ENCODE data around the gene SLC39A3.

SLC39A3 gene

DNA sequence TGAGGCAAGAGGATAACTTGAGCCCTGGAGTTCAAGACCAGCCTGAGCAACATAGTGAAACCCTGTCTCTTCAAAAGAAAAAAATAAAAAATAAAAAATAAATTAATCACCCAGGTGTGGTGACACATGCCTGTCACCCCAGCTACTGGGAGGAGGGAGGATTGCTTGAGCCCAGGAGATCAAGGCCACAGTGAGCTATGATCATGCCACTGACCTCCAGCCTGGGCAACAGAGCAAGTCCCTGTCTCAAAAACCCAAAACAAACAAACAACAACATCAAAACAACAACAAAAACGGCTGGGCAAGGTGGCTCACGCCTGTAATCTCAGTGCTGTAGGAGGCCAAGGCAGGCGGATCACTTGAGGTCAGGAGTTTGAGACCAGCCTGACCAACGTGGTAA is 4.3 kb upstream of the SLC39A3 start:
- no peak for DNase-seq

DNA sequence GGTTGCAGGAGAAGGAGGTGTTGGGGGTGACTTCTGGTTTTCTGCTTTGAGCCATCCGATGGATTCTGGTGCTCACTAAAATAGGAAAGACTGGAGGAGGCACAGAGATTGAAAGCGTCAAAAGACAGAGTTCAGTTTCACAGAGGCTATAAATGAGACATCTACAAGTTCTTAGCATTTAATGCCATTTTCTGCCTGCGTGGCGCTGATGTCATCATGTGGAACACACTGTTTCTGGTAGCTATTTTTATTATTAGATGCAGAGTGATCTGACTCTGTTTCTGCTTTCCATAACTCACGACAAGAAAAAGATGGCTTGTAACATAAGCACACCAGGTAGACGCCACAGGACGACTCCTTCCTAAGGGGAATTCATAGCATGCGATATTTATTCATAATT is 3.3 kb upstream of the SLC39A3 start:
- DNase-seq = no peak

- DNase-seq = no peak
Observed at GRCh38 chr19:2740314-2740656, 468 bp upstream of the SLC39A3 start.

DNA sequence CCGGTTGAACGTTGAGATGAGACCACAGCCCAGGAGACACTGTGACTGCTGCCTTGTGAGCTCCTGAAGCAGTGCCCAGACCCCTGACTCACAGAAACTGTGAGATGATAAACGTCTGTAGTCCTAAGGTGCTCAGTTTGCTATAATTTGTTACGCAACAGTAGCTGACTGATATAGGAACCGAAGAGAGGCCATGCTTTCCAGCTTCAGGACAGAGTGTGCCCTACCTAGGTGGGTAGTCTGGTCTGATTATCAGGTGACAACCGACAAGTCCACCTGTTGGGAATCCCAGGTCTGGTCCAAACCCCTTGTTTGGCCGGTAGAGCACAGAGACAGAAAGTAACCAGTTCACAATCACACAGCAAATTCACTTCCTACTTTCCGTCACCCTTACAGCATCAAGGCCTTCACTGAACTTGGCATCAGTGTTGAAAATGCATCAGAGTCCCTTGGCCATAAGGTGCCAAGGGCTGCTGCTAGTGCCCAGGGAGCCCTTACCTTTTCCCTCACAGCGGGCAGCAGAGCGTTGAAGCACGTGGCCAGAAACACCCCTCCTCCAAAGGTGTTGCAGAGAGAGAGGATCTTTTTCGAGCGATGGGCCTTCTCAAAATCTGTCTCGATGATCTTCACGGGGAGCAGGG is 3.1 kb downstream of the SLC39A3 start:
- no peak for DNase-seq

- DNase-seq = no peak
Observed at GRCh38 chr19:2735374-2735773, 4.4 kb downstream of the SLC39A3 start.

DNA sequence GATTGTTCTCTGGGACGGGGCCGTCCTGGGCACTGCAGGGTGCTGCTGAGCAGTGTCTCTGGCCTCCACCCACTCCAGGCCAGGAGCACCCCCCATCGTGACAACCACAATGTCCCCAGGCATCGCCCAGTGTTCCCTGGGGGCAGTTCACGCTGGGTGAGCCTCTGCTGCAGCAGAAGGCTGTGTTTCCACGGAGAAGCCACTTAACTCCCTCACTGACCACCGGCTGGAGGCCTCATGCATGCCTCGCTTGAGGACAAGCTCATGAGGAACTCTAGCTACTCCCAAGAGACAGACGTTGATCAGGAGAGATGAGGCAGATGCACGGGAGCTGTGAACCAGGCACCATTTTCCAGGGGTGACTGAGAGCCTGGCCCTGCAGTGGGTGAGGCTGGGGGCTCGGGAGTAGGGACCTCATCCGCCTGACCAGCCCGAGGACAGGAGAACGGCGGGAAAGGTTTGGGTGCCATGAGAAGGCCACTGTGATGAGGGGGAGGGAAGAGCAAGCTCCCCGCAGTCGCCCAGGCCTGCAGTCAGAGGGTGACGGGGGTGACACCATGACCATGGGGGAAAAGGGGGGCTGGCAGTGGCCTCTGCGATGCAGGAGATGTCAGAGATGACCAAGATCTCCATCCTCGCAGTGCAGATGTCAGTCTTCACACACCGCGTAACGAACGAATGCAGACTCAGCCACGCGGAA is 5.1 kb downstream of the SLC39A3 start:
- no peak for DNase-seq

DNA sequence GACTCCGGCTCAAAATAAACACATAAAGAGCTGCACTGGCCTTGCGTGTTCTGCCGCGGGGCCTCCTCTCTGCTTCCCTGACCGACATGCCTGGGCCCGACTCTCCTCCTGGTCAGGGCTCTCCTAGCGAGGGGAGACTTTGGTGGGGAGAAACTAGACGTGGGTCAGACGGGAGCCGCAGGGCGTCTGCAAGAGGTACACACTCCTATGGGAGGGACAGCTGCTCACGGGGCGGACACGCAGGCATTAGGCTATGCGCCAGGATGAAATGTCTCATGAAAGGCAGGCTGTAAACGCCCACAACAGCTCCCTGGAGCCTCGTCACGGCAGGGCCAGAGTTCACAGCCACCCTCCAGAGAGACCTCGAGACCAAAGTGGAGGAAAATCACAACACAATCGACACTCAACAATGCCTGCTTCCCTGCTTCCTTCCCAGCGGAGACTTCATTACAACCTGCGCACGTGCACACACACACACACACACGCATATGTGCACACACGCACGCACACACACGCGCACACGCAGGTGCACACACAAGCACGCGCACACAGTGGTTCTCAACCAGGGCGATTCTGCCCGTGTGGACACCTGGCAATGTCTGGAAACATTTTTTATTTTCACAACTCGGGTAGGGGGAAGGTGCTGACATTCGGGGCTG is 5.8 kb downstream of the SLC39A3 start:
- no peak for DNase-seq

GRCh38 chr19:2732883-2733282 is 6.9 kb downstream of the SLC39A3 start:
- DNase-seq = no peak

- no peak for DNase-seq
Observed at GRCh38 chr19:2732157-2732725, 7.6 kb downstream of the SLC39A3 start.

DNA sequence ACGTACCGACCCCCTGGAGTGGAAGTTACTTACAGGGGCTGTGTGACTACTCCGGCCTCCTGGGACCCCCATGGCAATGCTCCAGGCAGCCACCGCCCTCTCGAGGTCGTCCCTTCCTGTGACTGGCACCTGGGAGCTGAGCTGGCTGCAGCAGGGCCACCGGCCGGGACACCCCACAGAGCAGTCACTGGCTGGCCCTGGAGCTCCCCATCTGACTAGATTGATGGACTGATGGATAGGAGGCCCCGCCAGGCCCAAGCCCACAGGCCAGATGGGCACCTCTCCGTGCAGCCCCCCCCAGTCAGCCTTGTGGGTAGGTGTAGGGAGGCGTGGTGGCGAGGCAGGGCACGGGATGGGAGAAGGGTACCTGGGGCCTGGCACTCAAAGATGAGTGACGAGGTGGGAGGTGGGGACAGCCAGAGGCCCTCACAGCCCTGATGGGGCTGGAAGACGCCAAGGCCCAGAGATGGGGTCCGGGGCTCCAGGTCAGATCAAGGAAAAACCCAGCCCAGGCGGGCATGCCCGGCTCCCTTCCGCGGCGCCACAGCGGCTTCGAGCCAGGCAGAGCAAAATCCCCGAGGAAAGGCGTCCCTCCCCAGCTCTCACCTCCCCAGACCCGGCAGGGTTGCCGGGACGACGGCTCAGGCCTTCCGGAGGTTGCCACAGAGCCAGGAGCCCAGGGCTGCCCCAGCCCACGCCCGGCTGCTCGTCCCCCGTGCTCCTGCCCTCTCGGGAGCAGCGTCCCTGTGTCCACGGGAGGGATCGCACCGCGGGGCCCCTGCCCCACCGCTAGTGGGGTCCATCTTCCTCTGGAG is 8.4 kb downstream of the SLC39A3 start:
- no peak for DNase-seq

GRCh38 chr19:2729943-2730818 is 9.6 kb downstream of the SLC39A3 start:
- DNase-seq = no peak

DNA sequence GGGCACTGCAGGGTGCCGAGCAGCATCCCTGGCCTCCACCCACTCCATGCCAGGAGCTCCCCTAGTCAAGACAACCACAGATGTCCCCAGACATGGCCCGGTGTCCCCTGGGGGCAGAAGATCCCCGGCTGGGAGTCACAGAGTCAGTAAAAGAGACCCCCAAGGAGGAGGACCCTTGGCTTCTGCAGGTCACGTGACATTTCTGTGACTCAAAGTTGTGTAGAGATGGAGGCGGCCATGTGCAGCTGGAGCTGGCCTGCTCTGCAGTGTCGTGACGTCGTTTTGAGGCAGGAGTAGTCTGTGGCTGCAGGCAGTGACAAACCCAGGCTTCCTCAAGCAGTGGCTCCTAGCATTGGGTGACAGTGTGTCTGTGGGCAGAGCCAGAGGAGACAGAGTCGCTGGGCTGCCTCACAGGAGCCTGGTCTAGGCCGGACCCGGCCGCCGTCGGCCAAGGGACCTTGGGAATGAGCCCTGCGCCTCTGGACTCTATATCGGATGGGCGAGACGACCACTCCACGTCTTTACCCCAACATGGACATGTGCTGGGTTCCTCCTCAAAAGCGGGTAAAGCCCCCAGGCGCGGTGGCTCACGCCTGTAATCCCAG is 10.9 kb downstream of the SLC39A3 start:
- DNase-seq = no peak

- no peak for DNase-seq
Observed at GRCh38 chr19:2727640-2727944, 12.2 kb downstream of the SLC39A3 start.

DNA sequence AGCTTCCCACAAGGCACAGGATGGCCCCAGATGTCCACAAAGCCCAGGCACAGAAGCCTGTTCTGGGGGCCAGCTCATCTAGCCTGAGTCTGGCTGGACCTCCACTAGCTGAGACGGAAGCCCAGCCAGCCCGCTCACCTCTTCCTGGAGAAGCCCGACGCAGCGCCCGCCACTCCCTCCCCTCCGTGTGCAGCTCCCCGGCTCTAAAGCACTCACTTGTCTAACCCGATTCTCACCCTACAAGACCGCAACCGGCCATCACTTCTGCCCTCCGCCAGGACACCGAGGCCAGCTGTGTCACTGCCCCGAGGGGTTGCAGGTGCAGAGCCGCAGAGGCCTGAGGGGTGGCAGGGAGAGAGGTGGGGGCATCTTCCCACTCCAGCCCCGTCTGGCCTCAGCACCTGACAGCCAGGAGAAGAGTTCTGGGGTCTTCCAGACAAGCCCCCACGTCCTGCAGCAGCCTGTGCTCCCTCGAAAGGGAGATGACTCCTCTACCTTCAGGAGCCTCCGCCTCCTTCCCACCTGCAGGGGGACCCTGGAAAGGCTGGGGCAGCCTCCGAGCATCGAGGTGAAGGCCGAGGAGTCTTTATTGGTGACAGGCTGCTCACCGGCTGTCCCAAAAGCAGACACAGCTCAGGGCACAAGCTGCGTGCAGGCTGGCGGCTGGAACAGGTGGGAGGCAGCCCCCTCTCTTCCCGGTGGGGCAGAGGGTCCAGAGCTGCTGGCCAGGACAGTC is 12.7 kb downstream of the SLC39A3 start:
- DNase-seq = no peak

- DNase-seq = no peak
Observed at GRCh38 chr19:2726160-2726855, 13.5 kb downstream of the SLC39A3 start.

DNA sequence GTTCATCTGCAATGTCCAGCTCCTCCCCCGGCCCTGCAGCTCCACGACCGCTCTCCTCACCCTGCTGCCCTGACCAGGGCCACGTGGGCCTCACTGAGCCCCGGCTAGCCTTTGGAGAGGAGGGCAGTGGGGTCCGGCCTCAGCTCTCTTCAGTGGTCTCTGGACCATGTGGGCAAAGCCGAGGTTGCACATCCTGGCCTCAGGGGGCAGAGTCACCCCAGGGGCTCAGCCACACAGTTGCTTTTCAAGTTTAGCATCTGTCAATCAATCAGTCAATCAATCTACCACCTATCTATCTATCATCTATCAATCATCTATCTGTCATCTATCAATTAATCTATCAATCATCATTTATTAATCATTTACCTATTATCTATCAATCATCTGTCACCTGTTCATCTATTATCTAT is 15.7 kb downstream of the SLC39A3 start:
- no peak for DNase-seq

DNA sequence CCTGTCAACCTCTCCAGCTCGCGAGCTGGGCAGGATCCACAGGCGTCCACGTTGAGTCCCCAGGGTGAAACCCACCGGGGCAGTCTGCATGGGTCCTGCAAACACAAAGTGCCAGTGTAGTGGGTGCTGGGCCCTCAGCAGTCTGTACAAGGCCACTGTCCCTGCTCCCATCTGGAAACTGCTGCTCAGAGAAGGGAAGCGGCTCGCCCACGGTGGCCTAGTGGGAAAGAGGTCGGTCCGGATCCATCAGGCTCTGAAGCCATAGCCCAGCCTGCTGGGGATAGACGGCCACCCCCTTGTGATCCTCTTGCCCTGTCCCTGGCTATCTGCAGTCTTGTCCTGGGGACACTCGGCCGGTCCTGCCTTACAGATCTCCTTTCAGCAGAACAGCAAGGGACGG is 16.1 kb downstream of the SLC39A3 start:
- DNase-seq = no peak

- DNase-seq = no peak
Observed at GRCh38 chr19:2723345-2723715, 16.5 kb downstream of the SLC39A3 start.

DNA sequence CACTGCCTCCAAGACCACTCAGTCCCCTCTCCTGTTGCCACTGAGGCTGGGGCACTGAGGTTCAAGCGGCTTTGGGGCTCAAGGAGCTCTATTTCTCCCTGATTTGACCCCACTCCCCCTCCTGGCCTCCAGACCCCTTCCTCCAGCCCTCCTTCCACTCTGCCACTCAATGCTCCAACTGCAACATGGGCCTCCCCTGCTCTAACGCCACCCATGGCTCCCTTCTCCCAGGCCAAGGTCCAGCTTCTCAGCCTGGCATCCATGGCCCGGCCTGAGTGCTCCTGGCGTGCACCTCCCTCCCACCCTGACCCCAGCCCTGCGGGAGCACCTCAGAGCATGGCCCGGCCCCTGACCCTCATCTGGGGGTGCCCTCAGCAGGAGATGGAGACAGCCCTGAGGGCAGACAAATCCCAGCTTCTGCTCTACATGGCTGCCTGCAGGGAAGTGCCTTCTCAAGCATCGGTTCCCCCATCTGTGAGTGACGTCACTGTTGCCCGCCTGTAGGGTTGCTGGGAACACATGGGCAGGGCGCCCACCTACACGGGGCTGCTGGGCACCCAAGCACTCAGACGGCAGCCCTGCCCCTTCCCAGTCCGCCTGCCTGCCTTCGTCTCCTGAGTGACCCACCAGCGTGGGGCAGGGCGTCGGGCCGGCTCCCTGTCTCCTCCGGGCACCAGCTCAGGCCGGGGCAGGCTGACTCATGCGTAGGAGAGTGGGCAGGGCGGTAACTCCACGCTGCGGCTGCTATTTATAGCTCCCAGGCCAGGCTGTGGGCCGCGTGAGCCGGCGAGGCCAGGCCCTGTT is 17.1 kb downstream of the SLC39A3 start:
- DNase-seq = no peak

All from CD4-positive, alpha-beta T cell treated with Interleukin-1 beta for 1 hour (primary cell).